ENCODE results near the gene SGSM2.

SGSM2 gene

DNA sequence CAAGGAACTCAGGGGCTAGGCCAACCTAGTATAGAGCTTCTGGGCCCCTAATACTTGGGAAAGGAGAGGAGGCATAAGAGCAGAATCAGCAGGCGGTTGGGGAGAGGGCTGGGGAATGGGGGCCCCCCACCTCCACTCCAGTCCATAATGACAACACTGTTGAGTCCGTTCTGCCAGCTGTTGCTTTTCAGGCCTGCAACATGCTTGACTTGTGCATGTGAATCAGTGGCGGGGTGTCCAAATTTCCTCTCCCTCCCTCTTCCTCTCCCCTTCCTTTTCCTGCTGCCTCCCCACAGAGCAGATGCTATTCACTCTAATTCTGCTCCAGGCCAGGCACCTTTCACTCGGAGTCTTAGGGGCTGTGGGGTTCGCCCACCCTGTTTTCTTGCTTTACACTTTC, 31.7 kb downstream of the SGSM2 start:
- DNase-seq: no peak

DNA sequence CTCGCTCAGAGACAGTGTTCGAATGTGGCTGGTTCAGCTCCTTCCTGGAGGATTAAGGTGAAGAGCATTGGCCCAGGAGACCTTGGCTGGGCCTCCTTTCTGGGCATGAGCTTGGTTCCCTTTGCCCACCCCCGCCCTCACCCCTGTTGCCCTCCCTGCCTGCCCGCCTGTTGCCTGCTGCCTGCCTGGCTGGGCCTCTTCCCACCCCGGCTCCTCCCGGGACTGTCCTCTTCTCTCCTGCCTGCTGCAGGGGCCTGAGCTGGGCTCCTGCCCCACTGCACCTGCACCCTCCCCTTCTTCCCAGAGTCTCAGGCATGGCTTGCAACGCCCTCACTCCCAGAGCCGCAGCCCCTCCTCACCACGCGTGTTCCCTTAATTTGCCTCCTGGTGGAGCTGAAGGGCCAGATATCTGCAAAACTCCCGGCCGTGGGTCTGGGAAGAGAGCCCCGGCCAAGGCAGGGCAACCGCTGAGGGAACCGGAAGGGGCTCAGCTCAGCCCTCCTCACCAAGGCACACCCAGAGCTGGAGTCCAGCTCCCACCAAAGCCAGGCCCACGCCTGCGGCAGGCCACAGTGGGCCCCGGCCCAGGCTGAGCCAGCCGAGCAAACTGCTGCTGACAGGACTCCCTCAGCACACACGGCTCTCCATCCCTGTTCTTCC, 32.4 kb downstream of the SGSM2 start:
- peak; percentile 17 for DNase-seq

DNA sequence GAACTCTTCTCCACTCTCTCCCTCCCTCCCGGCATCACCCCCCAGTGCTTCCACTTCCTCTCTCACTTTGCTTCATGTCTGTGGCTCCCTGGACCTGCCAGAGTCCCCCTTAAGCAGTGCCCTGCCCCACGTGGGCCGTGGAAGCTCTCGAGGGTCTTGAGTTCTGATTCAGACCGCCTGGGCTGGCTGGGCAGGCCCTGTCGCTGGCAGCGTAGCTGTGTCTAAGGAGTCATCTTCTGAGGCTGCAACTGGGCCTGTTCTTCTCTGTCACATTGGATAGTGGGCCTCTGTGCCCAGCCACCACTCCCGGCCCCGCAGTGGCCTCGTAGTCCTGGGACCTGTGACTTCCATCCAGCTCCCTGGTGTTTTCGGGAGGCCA, 32.9 kb downstream of the SGSM2 start:
- no peak for DNase-seq

DNA sequence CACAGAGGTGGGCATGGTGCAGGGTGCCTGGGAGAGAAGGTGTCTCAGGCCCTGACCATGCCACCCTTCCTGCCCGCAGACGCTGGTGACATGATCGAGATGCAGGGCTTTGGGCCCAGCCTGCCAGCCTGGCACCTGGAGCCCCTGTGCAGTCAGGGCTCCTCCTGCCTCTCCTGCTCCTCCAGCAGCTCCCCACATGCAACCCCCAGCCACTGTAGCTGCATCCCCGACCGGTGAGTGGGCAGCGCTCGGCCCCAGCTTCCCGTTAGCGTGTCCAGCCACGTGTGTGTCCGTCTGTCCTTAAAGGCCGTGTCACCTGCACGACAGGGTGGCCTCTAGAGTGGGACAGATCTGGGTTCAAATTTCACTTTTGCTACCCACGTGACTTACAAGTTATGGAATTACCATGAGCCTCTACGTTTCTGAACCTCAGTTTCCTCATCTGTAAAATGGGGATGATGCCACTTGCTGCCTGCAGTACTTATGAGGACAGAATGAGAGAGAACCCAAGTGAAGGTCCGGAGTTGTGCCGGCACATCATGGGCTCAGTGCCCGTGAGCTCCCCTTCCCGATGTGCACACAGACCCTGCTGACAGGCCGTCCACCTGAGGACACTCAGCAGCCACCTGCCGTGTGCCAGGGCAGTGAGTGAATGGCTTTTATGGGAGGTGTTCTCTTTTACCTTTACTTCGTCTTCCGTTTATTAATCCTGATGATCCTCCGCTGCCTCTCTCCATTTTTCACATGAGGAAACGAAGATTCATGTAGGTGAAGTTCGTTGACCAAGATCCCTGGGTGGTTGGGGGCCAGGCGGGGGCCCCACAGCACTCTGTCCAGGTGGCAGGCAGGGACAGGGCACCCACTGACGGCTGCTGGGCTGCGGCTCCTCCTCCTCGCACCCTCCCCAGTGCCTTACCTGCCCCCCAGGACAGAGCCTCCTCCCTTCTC, 34.2 kb downstream of the SGSM2 start:
- DNase-seq: no peak

- DNase-seq: no peak
Observed at GRCh38 chr17:2372180-2372579, 34.9 kb downstream of the SGSM2 start.

DNA sequence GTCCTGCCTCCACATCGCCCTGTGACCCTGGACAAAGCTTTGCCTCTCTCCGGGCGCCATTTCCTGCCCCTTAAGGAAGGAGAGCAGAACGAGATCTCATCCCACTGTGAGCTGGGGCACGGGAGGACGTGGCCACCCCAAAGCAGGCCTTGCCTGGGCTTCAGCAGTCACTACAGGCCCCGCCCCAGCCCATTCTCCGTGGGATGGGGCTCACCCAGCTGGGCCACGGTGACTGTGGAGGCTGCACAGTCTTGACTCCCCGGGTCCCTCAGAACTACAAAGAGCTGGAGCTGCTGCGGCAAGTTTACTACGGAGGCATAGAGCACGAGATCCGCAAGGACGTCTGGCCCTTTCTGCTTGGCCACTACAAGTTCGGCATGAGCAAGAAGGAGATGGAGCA, 35.4 kb downstream of the SGSM2 start:
- no peak for DNase-seq

- DNase-seq: no peak
Observed at GRCh38 chr17:2373179-2373578, 35.9 kb downstream of the SGSM2 start.

DNA sequence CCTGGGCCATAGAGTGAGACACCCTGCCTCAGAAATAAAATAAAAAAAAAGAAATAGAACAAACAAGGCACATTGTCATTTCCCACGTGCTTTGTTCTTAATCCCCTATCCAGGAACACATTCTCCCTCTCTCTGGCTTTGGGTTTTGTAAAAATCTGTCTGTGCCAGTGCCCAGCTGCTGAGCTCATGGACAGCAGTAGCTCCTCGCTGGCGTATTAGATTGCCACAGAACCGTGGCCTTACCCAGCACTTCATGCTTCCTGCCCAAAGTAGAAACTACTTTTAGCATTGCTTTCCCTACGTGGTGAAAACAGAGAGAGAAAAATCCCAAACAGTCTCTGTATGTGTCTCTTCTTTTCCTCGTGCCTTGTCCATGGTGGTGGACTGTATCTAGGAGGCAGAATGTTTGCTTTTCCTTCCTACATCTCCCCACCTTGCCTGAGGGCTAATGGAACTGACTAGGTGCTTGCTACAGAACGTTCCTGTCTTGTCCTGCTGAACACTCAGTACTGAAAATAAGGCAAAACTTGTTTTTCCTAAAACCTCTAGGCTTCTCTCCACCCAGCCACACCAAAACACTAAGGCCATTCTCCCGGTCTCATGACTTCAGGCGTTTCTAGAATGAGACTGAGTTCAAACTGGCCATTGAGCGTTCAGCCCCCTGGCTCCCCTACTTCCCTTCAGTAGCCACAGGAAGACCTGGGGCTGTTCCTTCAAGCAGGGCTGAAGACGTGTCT, 37.4 kb downstream of the SGSM2 start:
- DNase-seq: no peak

DNA sequence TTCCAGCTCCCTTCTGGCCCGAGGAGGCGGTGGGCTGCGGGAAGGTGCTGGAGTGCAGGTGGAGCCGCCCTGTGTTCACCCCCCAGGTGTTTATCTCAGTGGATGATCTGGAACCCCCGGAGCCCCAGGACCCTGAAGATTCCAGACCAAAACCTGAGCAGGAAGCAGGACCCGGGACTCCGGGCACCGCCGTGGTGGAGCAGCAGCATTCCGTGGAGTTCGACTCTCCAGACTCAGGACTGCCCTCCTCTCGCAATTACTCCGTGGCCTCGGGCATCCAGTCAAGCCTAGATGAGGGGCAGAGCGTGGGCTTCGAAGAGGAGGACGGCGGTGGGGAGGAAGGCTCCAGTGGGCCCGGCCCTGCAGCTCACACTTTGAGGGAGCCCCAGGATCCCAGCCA, 38.1 kb downstream of the SGSM2 start:
- DNase-seq: no peak

GRCh38 chr17:2376107-2376506, 38.8 kb downstream of the SGSM2 start:
- no peak for DNase-seq

- DNase-seq: no peak
Observed at GRCh38 chr17:2377659-2378058, 40.4 kb downstream of the SGSM2 start.

GRCh38 chr17:2378905-2379304, 41.6 kb downstream of the SGSM2 start:
- DNase-seq: no peak

- no peak for DNase-seq
Observed at GRCh38 chr17:2379489-2380225, 42.4 kb downstream of the SGSM2 start.

DNA sequence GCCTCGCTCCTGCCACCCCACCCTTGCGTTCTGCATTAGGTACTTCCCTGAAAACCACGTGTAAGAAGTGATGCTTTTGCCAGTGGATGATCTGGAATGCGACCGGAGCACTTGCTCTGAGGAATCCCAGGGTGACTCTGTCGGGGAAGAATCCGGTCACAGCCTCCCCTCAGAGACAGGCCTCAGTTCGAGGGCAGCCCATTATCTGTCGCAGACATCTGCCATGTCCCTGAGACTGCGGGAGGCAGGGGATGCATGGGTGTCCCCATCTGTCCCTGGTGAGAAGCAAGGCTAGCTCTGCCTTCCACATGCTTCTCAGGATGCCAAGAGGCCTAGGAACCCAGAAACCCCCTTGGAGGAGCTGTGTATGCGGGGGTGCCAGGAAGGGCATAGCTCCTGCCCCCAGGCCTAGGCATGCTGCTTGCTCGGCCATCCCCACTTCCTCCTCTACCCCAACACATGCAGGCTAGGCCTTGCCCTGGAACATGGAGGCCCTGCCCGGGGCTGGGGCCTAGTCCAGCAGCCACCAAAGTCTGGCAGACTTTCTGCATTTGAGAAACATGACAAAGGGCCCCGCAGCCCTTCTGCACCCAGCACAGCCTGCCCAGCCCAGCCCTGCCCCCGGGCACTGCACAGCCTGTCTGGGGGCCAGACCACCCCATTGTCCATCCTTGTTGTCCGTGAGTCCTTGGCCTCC, 43.1 kb downstream of the SGSM2 start:
- peak; percentile 62 for DNase-seq

GRCh38 chr17:2380950-2381649, 43.8 kb downstream of the SGSM2 start:
- DNase-seq: peak; percentile 68

GRCh38 chr17:2383628-2384167, 46.4 kb downstream of the SGSM2 start:
- DNase-seq: no peak

GRCh38 chr17:2384439-2385127, 47.3 kb downstream of the SGSM2 start:
- no peak for DNase-seq

GRCh38 chr17:2385240-2386210, 48.2 kb downstream of the SGSM2 start:
- no peak for DNase-seq

DNA sequence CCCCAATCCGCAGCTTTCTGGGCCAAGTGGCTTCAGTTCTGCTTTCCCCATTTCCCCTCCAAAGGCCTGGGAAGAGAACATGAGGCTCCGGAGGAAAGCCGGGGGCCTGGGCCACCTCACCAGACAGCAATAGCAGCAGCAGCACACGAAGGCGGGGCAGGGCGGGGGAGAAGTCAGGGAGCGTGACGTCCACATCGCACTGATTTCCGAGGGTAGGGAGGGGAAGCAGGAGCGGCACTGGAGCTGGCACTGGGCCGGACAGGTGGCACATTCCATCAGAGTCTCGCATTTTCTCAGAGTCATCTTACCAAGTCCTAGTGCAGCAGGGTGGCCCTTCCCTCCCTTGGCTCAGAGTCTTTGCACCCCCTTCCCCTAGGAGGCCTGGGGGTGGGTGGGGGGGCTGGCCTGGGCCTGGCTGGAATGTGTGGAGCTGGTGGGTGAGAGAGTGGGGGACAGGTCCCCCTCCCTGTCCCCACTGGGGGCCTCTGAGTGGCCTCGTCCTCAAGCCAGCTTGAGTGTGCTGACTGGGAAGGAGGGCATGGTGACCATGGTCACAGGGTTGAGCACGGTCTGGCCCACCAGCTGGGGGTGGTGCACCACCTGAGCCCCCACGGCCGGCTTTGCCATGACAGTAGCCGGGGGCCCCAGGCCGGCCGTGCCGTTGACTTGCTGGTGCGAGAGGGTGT, 49.2 kb downstream of the SGSM2 start:
- DNase-seq: no peak
